ENCODE data around the gene HSPA4L.
A peak's percentile ranks its signal among the peaks of the same experiment; 100 is the strongest.

The HSPA4L gene

GRCh38 chr4:127782275-127783025 lies at the start of gene HSPA4L:
HSPA4L (plus strand) TSS chr4:127782322; CDS start chr4:127782551, 229 bp downstream.
- DNase-seq (ENCODE audit: low read depth in 2 of 2), result peak in 1 of 2 donors; percentile 15

GRCh38 chr4:127732623-127733328 lies 49.3 kb upstream of the HSPA4L start:
- no peak for DNase-seq (ENCODE audit: low read depth in 2 of 2)

GRCh38 chr4:127734976-127735375 lies 47.1 kb upstream of the HSPA4L start:
- no peak for DNase-seq (ENCODE audit: low read depth in 2 of 2)

GRCh38 chr4:127737295-127737694 lies 44.8 kb upstream of the HSPA4L start:
- no peak for DNase-seq (ENCODE audit: low read depth in 2 of 2)

GRCh38 chr4:127741247-127741646 lies 40.9 kb upstream of the HSPA4L start:
- DNase-seq (ENCODE audit: low read depth in 2 of 2), result no peak

GRCh38 chr4:127747883-127748282 lies 34.2 kb upstream of the HSPA4L start:
- no peak for DNase-seq (ENCODE audit: low read depth in 2 of 2)

- DNase-seq (ENCODE audit: low read depth in 2 of 2), result no peak
These were observed 33.2 kb upstream of the HSPA4L start for GRCh38 chr4:127748957-127749356.

- DNase-seq (ENCODE audit: low read depth in 2 of 2), result no peak
These were observed 25.2 kb upstream of the HSPA4L start for GRCh38 chr4:127756906-127757305.

- DNase-seq (ENCODE audit: low read depth in 2 of 2), result no peak
These were observed 22.8 kb upstream of the HSPA4L start for GRCh38 chr4:127759228-127759820.

GRCh38 chr4:127759893-127760292 lies 22.2 kb upstream of the HSPA4L start:
- no peak for DNase-seq (ENCODE audit: low read depth in 2 of 2)

GRCh38 chr4:127771535-127772275 lies 10.4 kb upstream of the HSPA4L start:
- DNase-seq (ENCODE audit: low read depth in 2 of 2), result no peak

GRCh38 chr4:127772769-127773671 lies 9.1 kb upstream of the HSPA4L start:
- DNase-seq (ENCODE audit: low read depth in 2 of 2), result no peak

- no peak for DNase-seq (ENCODE audit: low read depth in 2 of 2)
These were observed 6.3 kb upstream of the HSPA4L start for GRCh38 chr4:127775843-127776242.

GRCh38 chr4:127776620-127777019 lies 5.5 kb upstream of the HSPA4L start:
- DNase-seq (ENCODE audit: low read depth in 2 of 2), result no peak

- no peak for DNase-seq (ENCODE audit: low read depth in 2 of 2)
These were observed 4.6 kb upstream of the HSPA4L start for GRCh38 chr4:127777487-127777886.

- no peak for DNase-seq (ENCODE audit: low read depth in 2 of 2)
These were observed 4.0 kb upstream of the HSPA4L start for GRCh38 chr4:127778102-127778501.

GRCh38 chr4:127780598-127780997 lies 1.5 kb upstream of the HSPA4L start:
- no peak for DNase-seq (ENCODE audit: low read depth in 2 of 2)

GRCh38 chr4:127781300-127782024 lies 660 bp upstream of the HSPA4L start:
- no peak for DNase-seq (ENCODE audit: low read depth in 2 of 2)

GRCh38 chr4:127782025-127782274 lies 172 bp upstream of the HSPA4L start:
- DNase-seq (ENCODE audit: low read depth in 2 of 2), result peak; percentile 30 to 57

GRCh38 chr4:127783026-127783769 lies 1.1 kb downstream of the HSPA4L start:
- DNase-seq (ENCODE audit: low read depth in 2 of 2), result peak; percentile 26 to 27
